BE2C (cell line): ENCODE data around the gene RPP14. TPM values are rescaled to one million over a fixed set of nuclear protein-coding genes. Genes with fewer than 3 reads are reported as not detected.

Experiments used
- DNase-seq: peaks from one replicate; pipeline ENCODE4 v3.0.0-alpha.2; 2020
- H3K27me3 ChIP-seq: fragments of 250-450 bp; sonication (Bioruptor Pico); 2 replicates; pipeline ENCODE4 v1.5.1; 2020; ENCODE audit warnings: mild to moderate bottlenecking
- H3K36me3 ChIP-seq: fragments of 250-450 bp; sonication (Bioruptor Pico); 2 replicates; pipeline ENCODE4 v1.5.1; 2020; ENCODE audit warnings: mild to moderate bottlenecking
- H3K4me1 ChIP-seq: fragments of 250-450 bp; sonication (Bioruptor Pico); 2 replicates; pipeline ENCODE4 v1.5.1; 2020
- H3K4me3 ChIP-seq: 2 replicates; pipeline ENCODE4 v1.5.1; 2011; ENCODE audit warnings: low read depth, low read length
- H3K9me3 ChIP-seq: fragments of 250-450 bp; sonication (Bioruptor Pico); 2 replicates; pipeline ENCODE4 v1.5.1; 2020
- CTCF ChIP-seq: IDR thresholded peaks from 2 replicates; pipeline ENCODE4 v1.5.1; 2012; ENCODE audit warnings: mild to moderate bottlenecking, low read depth, low read length
- polyA plus RNA-seq: library from polyadenylated mRNA; unstranded; fragments of >200 nt; gene quantifications from one replicate; pipeline ENCODE4 v1.2.1, GENCODE V29; 2012; ENCODE audit warnings: low read depth, missing spikeins; ENCODE audit not compliant: insufficient read length, insufficient read depth

Gene RPP14
- 4.1 TPM for polyA plus RNA-seq

GRCh38 chr3:58305882-58306711 lies at the start of gene RPP14, which contains the start of gene HTD2:
Gene RPP14 (plus strand): TSS chr3:58306245. CDS start chr3:58310330, 4,085 bp downstream.
Gene HTD2 (plus strand): TSS chr3:58306520. CDS start chr3:58317614, 11,094 bp downstream.
- Histone ChIP-seq H3K4me3 (peak within 1 kb of the TSS; percentile 91), H3K27me3 (no peaks in the 10 kb centered on the region), H3K9me3 (no peaks in the 10 kb centered on the region), H3K36me3 (peaks cover 2% of the 10 kb centered on the region), H3K4me1 (no peaks in the 10 kb centered on the region)
- DNase-seq: peak; percentile 91
- TF ChIP-seq CTCF: peak; percentile 78

- H3K27me3 ChIP-seq: no peaks in the 10 kb centered on the region
- H3K9me3 ChIP-seq: no peaks in the 10 kb centered on the region
- DNase-seq: no peak
- no peaks in the 10 kb centered on the region for H3K36me3 ChIP-seq
- no peaks in the 10 kb centered on the region for H3K4me1 ChIP-seq
- H3K4me3 ChIP-seq: no peak overlapping the region
- TF ChIP-seq CTCF: no peak
These were observed 49.5 kb upstream of the RPP14 start for GRCh38 chr3:58256511-58256910.

GRCh38 chr3:58258392-58259055 lies 47.5 kb upstream of the RPP14 start:
- Histone ChIP-seq H3K36me3 (no peaks in the 10 kb centered on the region), H3K4me1 (no peaks in the 10 kb centered on the region), H3K27me3 (no peaks in the 10 kb centered on the region), H3K9me3 (no peaks in the 10 kb centered on the region), H3K4me3 (no peak overlapping the region)
- no peak for DNase-seq
- TF ChIP-seq CTCF: no peak

DNA sequence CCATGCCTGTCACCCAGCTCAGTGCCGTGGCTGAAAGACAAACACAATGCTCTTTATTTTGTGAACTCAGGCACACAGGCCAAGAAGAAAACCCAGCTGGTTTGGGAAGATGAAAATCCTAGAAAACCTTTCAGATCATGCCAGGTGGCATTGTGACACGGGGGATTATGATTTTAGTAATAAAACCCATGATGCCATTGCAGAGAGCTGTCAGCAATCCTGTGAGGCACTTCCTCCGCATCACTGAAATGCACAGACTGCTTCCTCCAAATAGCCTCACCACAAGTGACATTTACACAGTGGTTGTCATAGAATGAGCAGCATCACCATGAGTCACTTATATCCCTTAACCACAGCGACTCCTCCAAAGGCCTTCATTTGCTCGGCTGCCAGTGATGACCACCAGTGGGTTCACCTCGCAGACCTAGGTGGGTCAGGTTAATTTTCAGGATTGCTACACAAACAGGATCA lies 45.7 kb upstream of the RPP14 start:
- no peaks in the 10 kb centered on the region for H3K27me3 ChIP-seq
- no peak for DNase-seq
- no peaks in the 10 kb centered on the region for H3K36me3 ChIP-seq
- H3K4me1 ChIP-seq: no peaks in the 10 kb centered on the region
- no peak overlapping the region for H3K4me3 ChIP-seq
- H3K9me3 ChIP-seq: no peaks in the 10 kb centered on the region
- no peak for TF ChIP-seq CTCF

GRCh38 chr3:58260733-58261132 lies 45.3 kb upstream of the RPP14 start:
- no peaks in the 10 kb centered on the region for H3K9me3 ChIP-seq
- no peaks in the 10 kb centered on the region for H3K36me3 ChIP-seq
- no peaks in the 10 kb centered on the region for H3K4me1 ChIP-seq
- TF ChIP-seq CTCF: no peak
- H3K4me3 ChIP-seq: no peak overlapping the region
- DNase-seq: no peak
- H3K27me3 ChIP-seq: no peaks in the 10 kb centered on the region
